ENCODE measurements around the gene AIFM1.
A peak's percentile ranks its signal among the peaks of the same experiment; 100 is the strongest.

Gene AIFM1

GRCh38 chrX:130165703-130166502 lies at the start of gene AIFM1:
Gene AIFM1, minus strand, starts transcription at chrX:130165841. Its CDS starts 185 bp downstream, at chrX:130165656.
- peak; percentile 92 for DNase-seq

GRCh38 chrX:130213376-130213775 lies 47.7 kb upstream of the AIFM1 start:
- DNase-seq, result no peak

- DNase-seq, result no peak
Observed at GRCh38 chrX:130212371-130212770, 46.7 kb upstream of the AIFM1 start.

DNA sequence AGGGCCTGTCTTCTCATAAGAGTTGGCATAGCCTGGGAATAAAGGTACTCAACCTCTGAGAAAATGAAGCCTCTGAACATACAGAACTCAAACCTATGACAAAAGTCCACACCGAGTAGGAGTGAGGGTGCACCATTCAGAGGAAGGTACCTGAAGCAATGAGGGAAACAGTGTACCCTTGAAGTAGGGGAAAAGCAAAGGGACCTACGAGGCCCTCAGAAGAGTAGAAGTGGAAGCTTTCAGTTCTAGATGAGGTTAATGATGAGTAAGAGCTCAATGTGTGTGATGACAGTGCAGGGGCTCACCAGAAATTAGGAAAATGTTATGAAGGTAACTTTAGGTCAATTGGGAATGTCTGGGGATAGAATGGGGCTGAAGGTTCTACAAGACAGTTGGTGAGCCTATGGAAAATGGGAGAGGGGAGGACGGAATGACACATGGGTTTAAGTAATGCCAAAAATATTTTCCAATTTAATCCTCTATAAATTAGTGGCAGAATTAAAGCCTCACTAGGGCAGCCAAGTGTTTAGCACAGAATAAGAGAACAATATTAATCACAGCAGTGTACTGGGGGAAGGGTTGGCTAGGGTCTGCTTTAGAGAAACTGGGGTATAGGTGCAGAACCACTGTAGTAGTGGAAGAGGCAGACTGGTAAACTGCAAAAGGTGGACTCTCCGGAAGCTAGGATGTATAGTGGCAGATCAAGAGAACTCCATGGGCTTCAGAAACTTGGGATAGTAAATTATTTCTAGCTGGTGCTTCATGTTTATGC lies 46.0 kb upstream of the AIFM1 start:
- DNase-seq, result no peak

DNA sequence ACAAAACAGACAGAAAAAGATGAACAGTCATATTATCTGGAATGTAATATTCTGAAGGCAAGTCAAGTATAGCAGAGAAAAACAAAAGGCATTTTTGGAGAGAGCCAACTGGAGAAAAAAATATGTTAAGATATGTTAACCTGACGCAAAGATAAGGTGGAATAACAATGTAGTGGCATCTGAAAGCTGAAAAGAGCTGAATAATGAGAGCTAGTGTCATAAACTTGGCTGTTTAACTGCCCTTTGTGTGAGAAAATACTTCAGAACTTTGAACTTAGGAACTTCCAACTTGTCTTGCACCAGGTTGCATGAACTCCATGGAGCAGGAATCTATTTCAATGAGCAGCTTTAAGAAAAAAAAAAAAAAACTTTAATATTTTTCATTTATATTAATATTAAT lies 39.0 kb upstream of the AIFM1 start:
- DNase-seq, result no peak

- no peak for DNase-seq
Observed at GRCh38 chrX:130197464-130197863, 31.8 kb upstream of the AIFM1 start.

GRCh38 chrX:130196466-130196865 lies 30.8 kb upstream of the AIFM1 start:
- no peak for DNase-seq

- no peak for DNase-seq
Observed at GRCh38 chrX:130190801-130191200, 25.2 kb upstream of the AIFM1 start.

DNA sequence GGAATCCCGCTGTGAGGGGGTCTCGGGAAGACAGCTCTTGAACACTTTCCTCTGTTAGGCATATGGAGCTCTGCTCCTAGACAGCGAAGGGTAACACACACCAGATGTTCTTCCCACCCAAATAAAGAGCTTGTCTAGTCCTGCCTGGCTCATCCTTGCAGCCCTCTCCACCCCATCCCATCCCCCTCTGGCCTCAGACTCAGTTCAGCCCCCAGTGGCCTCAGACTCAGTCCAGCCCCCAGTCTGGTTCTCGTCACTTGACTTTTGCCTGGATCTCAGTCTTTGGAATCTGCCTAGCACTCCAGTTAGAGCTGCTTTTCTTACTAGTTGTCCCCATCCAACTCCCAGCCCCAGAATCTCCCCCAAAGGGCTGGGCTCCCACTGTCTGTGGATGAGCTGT lies 21.0 kb upstream of the AIFM1 start:
- DNase-seq, result peak; percentile 55

GRCh38 chrX:130184857-130185256 lies 19.2 kb upstream of the AIFM1 start:
- DNase-seq, result no peak

DNA sequence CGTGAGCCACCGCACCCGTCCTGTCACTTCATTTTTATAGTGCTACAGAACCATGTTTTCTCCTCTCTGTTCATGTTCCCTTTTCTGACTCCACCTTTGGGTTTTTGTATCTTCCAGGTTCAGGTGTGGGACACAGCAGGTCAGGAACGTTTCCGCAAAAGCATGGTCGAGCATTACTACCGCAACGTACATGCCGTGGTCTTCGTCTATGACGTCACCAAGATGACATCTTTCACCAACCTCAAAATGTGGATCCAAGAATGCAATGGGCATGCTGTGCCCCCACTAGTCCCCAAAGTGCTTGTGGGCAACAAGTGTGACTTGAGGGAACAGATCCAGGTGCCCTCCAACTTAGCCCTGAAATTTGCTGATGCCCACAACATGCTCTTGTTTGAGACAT lies 18.5 kb upstream of the AIFM1 start:
- DNase-seq, result no peak

DNA sequence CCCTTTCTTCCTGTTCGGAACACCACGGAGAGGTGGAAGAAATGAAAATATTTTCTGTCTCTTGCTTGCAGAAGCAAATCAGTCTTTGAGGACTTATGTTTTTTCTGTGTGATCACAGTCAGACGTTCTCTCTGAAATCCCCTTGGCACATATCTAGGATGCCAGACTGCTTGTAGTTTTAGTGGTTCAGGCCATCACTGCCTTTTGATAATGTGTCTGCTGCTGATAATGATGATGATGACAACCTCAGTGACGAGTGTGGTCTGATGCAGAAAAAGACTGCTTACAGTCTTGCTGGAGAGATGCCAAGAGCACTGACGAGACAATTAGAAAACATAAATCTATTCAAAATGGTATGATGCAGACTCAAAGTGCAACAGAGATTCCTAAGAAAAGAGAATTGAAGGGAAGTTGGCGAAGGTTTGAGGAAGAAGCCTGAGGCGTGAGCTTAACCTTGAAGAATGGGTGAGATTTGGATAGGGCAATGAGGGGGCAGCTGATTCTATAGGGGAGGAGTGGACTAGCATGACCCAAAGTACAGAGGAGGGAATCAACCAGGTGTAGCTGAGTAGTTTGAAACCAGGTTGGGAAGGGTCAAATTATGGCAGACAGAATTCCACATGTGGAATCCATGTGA lies 14.1 kb upstream of the AIFM1 start:
- no peak for DNase-seq

DNA sequence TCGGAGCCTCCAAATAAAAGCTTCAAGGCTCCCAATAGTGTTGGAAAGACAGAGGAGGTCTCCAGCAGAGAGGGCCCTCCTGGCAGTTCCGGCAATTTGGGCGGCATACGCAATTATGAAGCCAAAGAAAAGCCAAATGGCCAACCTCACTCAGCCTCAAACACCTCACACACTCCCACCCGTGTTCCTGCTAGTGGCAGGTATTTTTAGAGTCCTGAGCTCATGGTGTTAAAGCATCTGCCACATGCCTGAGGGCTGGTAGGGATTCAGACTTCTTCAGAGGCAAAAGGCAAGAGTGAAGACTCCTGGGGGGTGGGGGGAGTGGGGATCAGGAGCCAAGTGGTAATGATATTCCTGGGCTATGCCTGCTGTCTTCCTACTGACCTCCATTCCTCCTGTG lies 13.5 kb upstream of the AIFM1 start:
- DNase-seq, result no peak

- DNase-seq, result no peak
Observed at GRCh38 chrX:130176942-130177341, 11.3 kb upstream of the AIFM1 start.

DNA sequence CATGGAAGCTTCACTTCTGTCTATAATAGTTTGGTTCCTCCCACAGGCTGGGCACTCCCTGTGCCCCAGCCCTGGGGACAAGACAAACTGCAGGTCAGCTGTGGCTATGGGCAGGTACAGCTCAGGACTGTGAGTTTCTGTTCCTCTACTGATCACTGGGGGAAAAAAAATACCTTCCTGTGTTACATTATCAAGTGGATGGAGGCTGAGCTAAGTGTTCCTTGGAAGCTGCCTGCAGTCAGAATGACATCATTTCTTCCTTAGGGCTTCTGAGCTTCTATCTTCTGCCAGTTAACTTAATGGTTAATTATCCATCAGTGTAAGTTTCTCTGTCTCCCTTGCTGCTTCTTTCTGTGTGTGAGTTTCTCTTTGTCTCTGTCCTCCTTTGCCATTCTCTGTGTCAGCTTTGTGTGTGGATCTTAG lies 10.7 kb upstream of the AIFM1 start:
- no peak for DNase-seq

DNA sequence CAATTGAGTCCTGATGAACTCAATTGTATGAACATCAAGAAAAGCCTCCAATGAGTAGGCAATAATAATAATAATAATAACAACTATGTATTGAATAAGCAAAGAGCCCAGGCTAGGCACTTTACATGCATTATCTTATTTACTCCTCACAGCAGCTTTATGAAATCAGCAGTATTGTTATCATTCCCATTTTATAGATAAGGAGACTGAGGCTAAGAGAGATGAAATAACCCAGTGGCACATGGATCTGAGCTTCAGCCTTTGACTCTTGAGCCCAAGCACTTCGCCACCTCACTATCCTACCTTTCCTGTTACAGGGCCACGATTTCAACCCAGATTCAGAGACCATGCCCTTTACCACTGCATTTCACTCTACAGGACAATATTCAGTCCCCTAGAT lies 9.3 kb upstream of the AIFM1 start:
- DNase-seq, result no peak

DNA sequence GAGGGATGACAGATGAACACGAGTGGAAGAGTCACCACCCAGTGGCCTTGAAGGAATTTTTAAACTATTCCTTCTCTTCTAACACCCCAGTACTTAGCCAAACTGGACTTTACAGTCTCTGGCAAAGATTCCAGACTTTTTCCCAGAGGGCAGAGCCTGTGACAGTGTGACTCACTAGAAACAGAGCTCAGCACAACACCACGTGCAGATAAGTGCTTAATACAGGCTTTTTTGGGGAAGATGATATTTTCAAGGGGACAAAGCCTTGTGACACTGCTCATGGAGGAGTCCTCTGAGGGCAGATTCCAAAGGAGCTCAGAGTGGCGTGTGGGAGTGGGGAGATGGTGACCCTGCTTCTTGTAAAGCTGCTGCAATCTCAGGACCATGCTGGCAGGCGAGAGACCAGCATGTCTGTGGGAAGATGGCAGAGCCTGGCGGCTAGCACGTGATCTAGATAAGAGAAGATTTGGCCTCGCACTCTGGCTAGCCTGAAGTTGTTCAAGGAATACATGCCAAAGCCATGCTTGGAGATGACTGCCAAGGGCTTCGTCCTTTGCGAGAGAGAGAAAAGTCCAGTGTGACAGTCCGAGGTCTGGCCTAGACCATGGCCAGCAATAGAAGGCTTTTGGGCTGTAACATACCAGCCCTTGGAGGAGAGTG lies 8.5 kb upstream of the AIFM1 start:
- DNase-seq, result no peak

GRCh38 chrX:130173190-130173895 lies 7.7 kb upstream of the AIFM1 start:
- no peak for DNase-seq

- DNase-seq, result no peak
Observed at GRCh38 chrX:130172127-130172845, 6.6 kb upstream of the AIFM1 start.

GRCh38 chrX:130171446-130172126 lies 5.9 kb upstream of the AIFM1 start, which contains the start of gene RAB33A:
Gene RAB33A, plus strand, starts transcription at chrX:130171962. Its CDS starts 101 bp downstream, at chrX:130172063.
- peak; percentile 37 for DNase-seq
